SK-N-SH treated with all-trans-retinoic acid at 6 μM for 48 hours (cell line): ENCODE data around the gene ETNPPL.

Source experiments
- ARNTL ChIP-seq: fragments of 450-650 bp; formaldehyde crosslinking; IDR thresholded peaks from 2 replicates; pipeline ENCODE4 v1.5.0; 2020; ENCODE audit warnings: low read depth, mild to moderate bottlenecking, moderate library complexity, borderline replicate concordance
- CREB5 ChIP-seq: fragments of 250-450 bp; sonication (Bioruptor Pico); IDR thresholded peaks from 2 replicates; pipeline ENCODE4 v1.5.1; 2020; ENCODE audit warnings: low read depth, mild to moderate bottlenecking, moderate library complexity
- OSR1 ChIP-seq: fragments of 250-450 bp; sonication (Bioruptor Pico); IDR thresholded peaks from 2 replicates; pipeline ENCODE4 v1.8.0; 2022; ENCODE audit warnings: moderate library complexity, mild to moderate bottlenecking, inconsistent platforms
- PPARA ChIP-seq: fragments of 250-450 bp; sonication (Bioruptor Pico); IDR thresholded peaks from 2 replicates; pipeline ENCODE4 v1.5.0; 2020; ENCODE audit warnings: mild to moderate bottlenecking, borderline replicate concordance
- TOX ChIP-seq: fragments of 250-450 bp; sonication (Bioruptor Pico); IDR thresholded peaks from 2 replicates; pipeline ENCODE4 v1.8.0; 2021; ENCODE audit warnings: mild to moderate bottlenecking, moderate library complexity, borderline replicate concordance
- ZNF8 ChIP-seq: fragments of 450-650 bp; formaldehyde crosslinking; IDR thresholded peaks from 2 replicates; pipeline ENCODE4 v1.5.0; 2020; ENCODE audit warnings: mild to moderate bottlenecking, moderate library complexity

GRCh38 chr4:108762559-108763225 lies at the start of gene ETNPPL:
- TF ChIP-seq ZNF8 (CRISPR knock-in tag) (no peak), ARNTL (CRISPR knock-in tag) (no peak), TOX (no peak), OSR1 (CRISPR knock-in tag) (no peak), PPARA (CRISPR knock-in tag) (no peak), CREB5 (CRISPR knock-in tag) (no peak)
